Measurements from ENCODE around the gene PTGES2.

GRCh38 chr9:128120741-128121465 is 6.6 kb downstream of the PTGES2 start:
- TF ChIP-seq EZH2 (IDR thresholded peaks at IDR 0.05; ENCODE audit: borderline replicate concordance, insufficient read depth, low read length, poor library complexity, severe bottlenecking), result no peak
- no peak for TF ChIP-seq CTCF (IDR thresholded peaks at IDR 0.05; ENCODE audit: poor library complexity, severe bottlenecking)
- TF ChIP-seq EP300 (conservative IDR thresholded peaks at IDR 0.05; ENCODE audit: poor library complexity, severe bottlenecking), result no peak
- TF ChIP-seq RAD21 (conservative IDR thresholded peaks at IDR 0.05), result no peak

All from neural cell (in vitro differentiated cells).